ENCODE measurements around the gene MCUR1.
"Not testable (repeated sequence)": the region's sequence is repeated elsewhere in the genome, so short reads cannot be mapped to it uniquely, and the experiment has no call there.

The MCUR1 gene

DNA sequence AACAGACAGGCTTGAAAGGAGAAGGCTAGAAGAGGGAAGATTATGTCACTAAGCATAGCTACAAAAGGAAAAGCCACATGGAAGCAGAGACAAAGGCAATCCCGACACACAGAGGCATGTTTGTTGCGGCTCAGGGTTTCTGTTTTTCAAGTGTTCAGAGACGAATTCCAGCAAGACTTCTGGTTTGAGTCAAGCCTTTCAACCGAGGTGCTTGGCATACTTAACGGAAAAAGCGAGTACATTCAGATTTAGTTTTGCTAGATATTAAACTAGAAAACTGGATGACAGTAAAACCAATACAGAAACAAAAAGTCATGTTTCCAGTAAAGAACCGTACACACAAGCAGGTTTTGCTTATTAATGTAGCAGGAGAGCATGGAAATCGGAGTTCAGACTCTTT is 27.2 kb downstream of the MCUR1 start:
- no peak overlapping the region for H3K18ac ChIP-seq (ENCODE audit: low read length)
- DNase-seq: peak in 1 of 2 donors; percentile 8
- H2AK5ac ChIP-seq (ENCODE audit: low read length): no peak overlapping the region
- H3K79me1 ChIP-seq (ENCODE audit: low read length): peaks cover 7% of the 10 kb centered on the region
- no peaks in the 10 kb centered on the region for H3K79me2 ChIP-seq (ENCODE audit: control insufficient read depth, insufficient read depth, low read length, poor library complexity)
- H3K9ac ChIP-seq (ENCODE audit: low read length): no peak overlapping the region
- no peaks in the 10 kb centered on the region for H3K27me3 ChIP-seq (ENCODE audit: insufficient read depth, low read length)
- H3K9me3 ChIP-seq (ENCODE audit: insufficient read depth, low read depth, low read length): no peaks in the 10 kb centered on the region
- no peak overlapping the region for H4K8ac ChIP-seq (ENCODE audit: low read depth, low read length)
- H3K23ac ChIP-seq (ENCODE audit: low read length): no peak overlapping the region
- H3K4me2 ChIP-seq (ENCODE audit: low read length): peak overlapping the region; percentile 45
- peaks cover 4 to 9% of the 10 kb centered on the region in 2 experiments for H3K4me1 ChIP-seq (ENCODE audit: control insufficient read depth in 1 of 2, insufficient read depth in 2 of 2, low read length in 2 of 2)
- no peak overlapping the region for H4K12ac ChIP-seq (ENCODE audit: low read depth, low read length)
- peaks cover 8 to 9% of the 10 kb centered on the region in 2 experiments for H3K36me3 ChIP-seq (ENCODE audit: control insufficient read depth in 1 of 2, insufficient read depth in 2 of 2, low read length in 2 of 2)
- no peak overlapping the region for H4K91ac ChIP-seq (ENCODE audit: low read depth, low read length)
- no peak overlapping the region for H2BK12ac ChIP-seq (ENCODE audit: low read length)
- no peak overlapping the region for H2BK120ac ChIP-seq (ENCODE audit: insufficient read depth, low read length, poor library complexity)
- H2AFZ ChIP-seq (ENCODE audit: insufficient read depth, low read length, poor library complexity): no peak overlapping the region
- peak overlapping the region; percentile 71 for H3K27ac ChIP-seq (ENCODE audit: low read depth, low read length)
- H3K14ac ChIP-seq (ENCODE audit: low read length): no peak overlapping the region
- no peak overlapping the region for H3K4me3 ChIP-seq (ENCODE audit: low read depth, low read length)
- WGBS (ENCODE audit: extremely low coverage, insufficient coverage, insufficient read length): no CpG with 5 or more reads among the region's 8 CpGs
- no peak overlapping the region for H3K4ac ChIP-seq (ENCODE audit: low read depth, low read length)
- no peak overlapping the region for H2BK5ac ChIP-seq (ENCODE audit: low read depth, low read length, poor library complexity)

DNA sequence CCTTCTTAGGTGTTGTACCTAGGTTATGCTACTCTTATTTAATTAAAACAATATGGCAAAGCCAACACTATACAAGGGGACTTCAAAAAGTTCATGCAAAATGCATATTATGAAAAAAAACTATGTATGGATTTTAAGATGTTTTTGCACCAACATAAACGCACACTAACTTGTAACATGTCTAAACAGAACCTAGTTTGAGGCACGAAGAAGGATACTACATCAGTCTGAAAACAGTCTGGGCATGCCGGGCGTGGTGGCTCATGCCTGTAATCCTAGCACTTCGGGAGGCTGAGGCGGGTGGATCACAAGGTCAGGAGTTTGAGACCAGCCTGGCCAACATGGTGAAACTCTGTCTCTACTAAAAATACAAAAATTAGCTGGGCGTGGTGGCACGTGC is 34.2 kb downstream of the MCUR1 start:
- DNase-seq; H3K9me3 ChIP-seq (ENCODE audit: insufficient read depth, low read depth, low read length); H3K27me3 ChIP-seq (ENCODE audit: insufficient read depth, low read length); H2AK5ac ChIP-seq (ENCODE audit: low read length); H3K4me1 ChIP-seq (ENCODE audit: control insufficient read depth in 1 of 2, insufficient read depth in 2 of 2, low read length in 2 of 2); H2BK12ac ChIP-seq (ENCODE audit: low read length); H2BK120ac ChIP-seq (ENCODE audit: insufficient read depth, low read length, poor library complexity); H3K79me2 ChIP-seq (ENCODE audit: control insufficient read depth, insufficient read depth, low read length, poor library complexity); H3K23ac ChIP-seq (ENCODE audit: low read length); H3K4me3 ChIP-seq (ENCODE audit: low read depth, low read length); H2BK5ac ChIP-seq (ENCODE audit: low read depth, low read length, poor library complexity); H3K4ac ChIP-seq (ENCODE audit: low read depth, low read length); H3K18ac ChIP-seq (ENCODE audit: low read length); H3K14ac ChIP-seq (ENCODE audit: low read length); H4K8ac ChIP-seq (ENCODE audit: low read depth, low read length); H4K12ac ChIP-seq (ENCODE audit: low read depth, low read length); H3K4me2 ChIP-seq (ENCODE audit: low read length); H2AFZ ChIP-seq (ENCODE audit: insufficient read depth, low read length, poor library complexity); H4K91ac ChIP-seq (ENCODE audit: low read depth, low read length); H3K36me3 ChIP-seq (ENCODE audit: control insufficient read depth in 1 of 2, insufficient read depth in 2 of 2, low read length in 2 of 2); H3K27ac ChIP-seq (ENCODE audit: low read depth, low read length); H3K9ac ChIP-seq (ENCODE audit: low read length): not testable (repeated sequence)
- H3K79me1 ChIP-seq (ENCODE audit: low read length): peaks cover 10% of the 10 kb centered on the region
- WGBS (ENCODE audit: extremely low coverage, insufficient coverage, insufficient read length): no CpG with 5 or more reads among the region's 8 CpGs

DNA sequence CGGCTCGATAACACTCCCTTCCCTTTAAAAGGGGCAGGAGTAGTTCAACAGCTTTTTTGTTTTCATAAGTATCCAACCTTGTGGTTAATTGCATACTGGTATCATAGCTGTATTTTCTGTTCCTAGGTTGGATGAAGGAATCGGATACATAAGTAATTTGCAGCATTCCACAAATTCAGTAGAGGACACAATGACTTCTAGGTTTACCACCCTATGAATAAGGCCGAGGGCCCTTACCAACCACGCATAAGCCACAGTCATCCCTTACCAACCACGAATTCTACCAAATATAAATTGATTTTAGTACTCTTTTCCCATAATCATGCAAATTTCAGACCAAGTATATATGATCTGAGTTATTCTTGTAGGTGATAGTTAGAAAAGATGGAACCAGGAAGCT is 36.3 kb downstream of the MCUR1 start:
- Histone ChIP-seq H3K79me2 (ENCODE audit: control insufficient read depth, insufficient read depth, low read length, poor library complexity) (no peaks in the 10 kb centered on the region), H4K8ac (ENCODE audit: low read depth, low read length) (no peak overlapping the region), H3K79me1 (ENCODE audit: low read length) (peaks cover 12% of the 10 kb centered on the region), H3K36me3 (ENCODE audit: control insufficient read depth in 1 of 2, insufficient read depth in 2 of 2, low read length in 2 of 2) (no peaks in the 10 kb centered on the region), H3K9me3 (ENCODE audit: insufficient read depth, low read depth, low read length) (no peaks in the 10 kb centered on the region), H3K23ac (ENCODE audit: low read length) (no peak overlapping the region), H2AFZ (ENCODE audit: insufficient read depth, low read length, poor library complexity) (no peak overlapping the region), H2BK5ac (ENCODE audit: low read depth, low read length, poor library complexity) (no peak overlapping the region), H2BK120ac (ENCODE audit: insufficient read depth, low read length, poor library complexity) (no peak overlapping the region), H3K27ac (ENCODE audit: low read depth, low read length) (no peak overlapping the region), H2BK12ac (ENCODE audit: low read length) (no peak overlapping the region), H3K14ac (ENCODE audit: low read length) (no peak overlapping the region), H3K4me3 (ENCODE audit: low read depth, low read length) (no peak overlapping the region), H3K4me2 (ENCODE audit: low read length) (no peak overlapping the region), H3K4ac (ENCODE audit: low read depth, low read length) (no peak overlapping the region), H4K12ac (ENCODE audit: low read depth, low read length) (no peak overlapping the region), H3K18ac (ENCODE audit: low read length) (no peak overlapping the region), H4K91ac (ENCODE audit: low read depth, low read length) (no peak overlapping the region), H3K27me3 (ENCODE audit: insufficient read depth, low read length) (no peaks in the 10 kb centered on the region), H3K4me1 (ENCODE audit: control insufficient read depth in 1 of 2, insufficient read depth in 2 of 2, low read length in 2 of 2) (peaks cover 4 to 8% of the 10 kb centered on the region in 2 experiments), H3K9ac (ENCODE audit: low read length) (no peak overlapping the region), H2AK5ac (ENCODE audit: low read length) (no peak overlapping the region)
- peak in 1 of 2 donors; percentile 34 for DNase-seq
- WGBS (ENCODE audit: extremely low coverage, insufficient coverage, insufficient read length): 100% methylated on average over 1 of the region's 6 CpGs

DNA sequence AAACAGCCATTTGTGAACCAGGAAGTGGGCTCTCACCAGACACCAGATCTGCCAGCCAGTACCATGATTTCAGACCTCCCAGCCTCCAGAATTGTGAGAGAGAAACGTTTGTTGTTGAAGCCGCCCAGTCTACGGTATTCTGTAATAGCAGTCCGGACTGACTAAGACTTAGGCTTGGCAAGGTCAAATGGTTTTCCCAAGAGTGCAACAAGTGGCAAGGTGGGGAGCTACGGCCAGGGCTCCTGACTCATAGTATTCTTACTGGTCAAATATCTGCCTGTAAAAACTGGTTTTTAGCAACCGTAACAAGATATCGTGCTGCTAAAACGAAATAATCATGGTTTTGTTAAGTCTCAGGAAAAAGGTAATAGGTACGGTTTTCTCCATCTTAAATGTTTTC is 37.8 kb downstream of the MCUR1 start:
- peaks cover 4 to 8% of the 10 kb centered on the region in 2 experiments for H3K4me1 ChIP-seq (ENCODE audit: control insufficient read depth in 1 of 2, insufficient read depth in 2 of 2, low read length in 2 of 2)
- H4K12ac ChIP-seq (ENCODE audit: low read depth, low read length): no peak overlapping the region
- H3K4ac ChIP-seq (ENCODE audit: low read depth, low read length): no peak overlapping the region
- WGBS (ENCODE audit: extremely low coverage, insufficient coverage, insufficient read length): no CpG with 5 or more reads among the region's 9 CpGs
- H4K91ac ChIP-seq (ENCODE audit: low read depth, low read length): peak overlapping the region; percentile 54
- H4K8ac ChIP-seq (ENCODE audit: low read depth, low read length): peak overlapping the region; percentile 8
- H3K36me3 ChIP-seq (ENCODE audit: control insufficient read depth in 1 of 2, insufficient read depth in 2 of 2, low read length in 2 of 2): no peaks in the 10 kb centered on the region
- H3K23ac ChIP-seq (ENCODE audit: low read length): no peak overlapping the region
- no peaks in the 10 kb centered on the region for H3K9me3 ChIP-seq (ENCODE audit: insufficient read depth, low read depth, low read length)
- H2BK120ac ChIP-seq (ENCODE audit: insufficient read depth, low read length, poor library complexity): peak overlapping the region; percentile 89
- peak overlapping the region; percentile 44 for H3K27ac ChIP-seq (ENCODE audit: low read depth, low read length)
- no peak overlapping the region for H3K14ac ChIP-seq (ENCODE audit: low read length)
- H2BK12ac ChIP-seq (ENCODE audit: low read length): peak overlapping the region; percentile 55
- H3K27me3 ChIP-seq (ENCODE audit: insufficient read depth, low read length): no peaks in the 10 kb centered on the region
- H3K79me1 ChIP-seq (ENCODE audit: low read length): peaks cover 12% of the 10 kb centered on the region
- H2BK5ac ChIP-seq (ENCODE audit: low read depth, low read length, poor library complexity): peak overlapping the region; percentile 66
- H3K4me2 ChIP-seq (ENCODE audit: low read length): no peak overlapping the region
- no peak overlapping the region for H3K18ac ChIP-seq (ENCODE audit: low read length)
- H2AK5ac ChIP-seq (ENCODE audit: low read length): no peak overlapping the region
- no peak overlapping the region for H3K9ac ChIP-seq (ENCODE audit: low read length)
- no peak overlapping the region for H2AFZ ChIP-seq (ENCODE audit: insufficient read depth, low read length, poor library complexity)
- H3K4me3 ChIP-seq (ENCODE audit: low read depth, low read length): no peak overlapping the region
- H3K79me2 ChIP-seq (ENCODE audit: control insufficient read depth, insufficient read depth, low read length, poor library complexity): no peaks in the 10 kb centered on the region
- peak; percentile 78 to 81 for DNase-seq

Data from trophoblast cell (in vitro differentiated cells and primary cell).